ENCODE measurements around the gene SS18L1.

- TF ChIP-seq CTCF (conservative IDR thresholded peaks at IDR 0.05) (no peak), EZH2 (IDR thresholded peaks at IDR 0.05; ENCODE audit: low read depth) (no peak)
Observed at GRCh38 chr20:62193079-62194025, 49.8 kb downstream of the SS18L1 start.
